Liver (tissue), 9 donors: Measurements from ENCODE around the gene KSR1. TPM values are rescaled to one million over a fixed set of nuclear protein-coding genes. Genes with fewer than 3 reads are reported as not detected.

ENCODE experiments used
- DNase-seq: peaks from one replicate; pipeline ENCODE4 v3.0.0-alpha.2; 2017; ENCODE audit warnings: low spot score
- H3K27ac ChIP-seq, 2 donors: one replicate each; pipeline ENCODE4 v1.7.0; 2013; ENCODE audit warnings: inconsistent platforms in 2 of 2, low read length in 2 of 2, control low read depth in 1 of 2, low read depth in 1 of 2, mild to moderate bottlenecking in 1 of 2
- H3K27me3 ChIP-seq, 4 donors: one replicate each; pipeline versions ENCODE4 v1.6.1 to v1.7.0; 2013; ENCODE audit warnings: low read length in 3 of 4, inconsistent platforms in 1 of 4, mild to moderate bottlenecking in 1 of 4, moderate library complexity in 1 of 4; ENCODE audit not compliant: control insufficient read depth in 4 of 4, insufficient read depth in 4 of 4
- H3K36me3 ChIP-seq, 4 donors: one replicate each; pipeline versions ENCODE4 v1.6.1 to v1.7.0; 2013; ENCODE audit warnings: low read length in 3 of 4, mild to moderate bottlenecking in 3 of 4, low read depth in 1 of 4, moderate library complexity in 1 of 4; ENCODE audit not compliant: control insufficient read depth in 4 of 4, insufficient read depth in 3 of 4
- H3K4me1 ChIP-seq, 4 donors: one replicate each; pipeline versions ENCODE4 v1.6.1 to v1.7.0; 2013; ENCODE audit warnings: low read length in 3 of 4, mild to moderate bottlenecking in 3 of 4, moderate library complexity in 1 of 4; ENCODE audit not compliant: control insufficient read depth in 4 of 4, insufficient read depth in 4 of 4
- H3K4me3 ChIP-seq, 3 donors: one replicate each; pipeline versions ENCODE4 v1.6.1 to v1.7.0; 2013; ENCODE audit warnings: low read length in 3 of 3, control low read depth in 1 of 3, low read depth in 1 of 3, mild to moderate bottlenecking in 1 of 3
- H3K9ac ChIP-seq, 2 donors: one replicate each; pipeline ENCODE4 v1.7.0; 2013; ENCODE audit warnings: low read length in 2 of 2, mild to moderate bottlenecking in 2 of 2, moderate library complexity in 2 of 2, control low read depth in 1 of 2, low read depth in 1 of 2
- H3K9me3 ChIP-seq, 4 donors: one replicate each; pipeline versions ENCODE4 v1.6.1 to v1.7.0; 2013; ENCODE audit warnings: low read length in 3 of 4; ENCODE audit not compliant: control insufficient read depth in 4 of 4
- ATF3 ChIP-seq: IDR thresholded peaks from 2 replicates; pipeline ENCODE4 v1.6.1; 2016; ENCODE audit warnings: antibody characterized with exemption
- CTCF ChIP-seq: fragments of 150-350 bp; IDR thresholded peaks from 2 replicates; pipeline ENCODE4 v1.5.1; 2017; ENCODE audit warnings: improper control_type of control experiment, low read depth, low read length; ENCODE audit not compliant: missing input control
- EGR1 ChIP-seq, 2 donors: IDR thresholded peaks; 2 replicates each; pipeline ENCODE4 v1.6.1; 2016 to 2018; ENCODE audit warnings: antibody characterized with exemption in 2 of 2, low read depth in 2 of 2
- FOXA1 ChIP-seq: IDR thresholded peaks from 2 replicates; pipeline ENCODE4 v1.6.1; 2016; ENCODE audit warnings: antibody characterized with exemption
- FOXA2 ChIP-seq: IDR thresholded peaks from 2 replicates; pipeline ENCODE4 v1.6.1; 2016; ENCODE audit warnings: antibody characterized with exemption
- GABPA ChIP-seq, 2 donors: IDR thresholded peaks in 1 of 2; conservative IDR thresholded peaks in 1 of 2; 2 replicates each; pipeline ENCODE4 v1.6.1; 2016; ENCODE audit warnings: antibody characterized with exemption in 2 of 2, mild to moderate bottlenecking in 1 of 2, moderate library complexity in 1 of 2
- HNF4A ChIP-seq, 2 donors: conservative IDR thresholded peaks; 2 replicates each; pipeline ENCODE4 v1.6.1; 2016; ENCODE audit warnings: antibody characterized with exemption in 2 of 2, mild to moderate bottlenecking in 2 of 2
- HNF4G ChIP-seq: IDR thresholded peaks from 2 replicates; pipeline ENCODE4 v1.6.1; 2016; ENCODE audit warnings: antibody characterized with exemption
- JUND ChIP-seq, 2 donors: IDR thresholded peaks; 2 replicates each; pipeline ENCODE4 v1.6.1; 2016; ENCODE audit warnings: antibody characterized with exemption in 2 of 2
- MAX ChIP-seq: IDR thresholded peaks from 2 replicates; pipeline ENCODE4 v1.6.1; 2016; ENCODE audit warnings: antibody characterized with exemption
- NR2F2 ChIP-seq: IDR thresholded peaks from 2 replicates; pipeline ENCODE4 v1.6.1; 2016; ENCODE audit warnings: antibody characterized with exemption
- RAD21 ChIP-seq, 2 donors: IDR thresholded peaks; 2 replicates each; pipeline ENCODE4 v1.6.1; 2016; ENCODE audit warnings: antibody characterized with exemption in 2 of 2, mild to moderate bottlenecking in 2 of 2
- REST ChIP-seq: IDR thresholded peaks from 2 replicates; pipeline ENCODE4 v1.6.1; 2016; ENCODE audit warnings: antibody characterized with exemption, mild to moderate bottlenecking
- RXRA ChIP-seq, 2 donors: IDR thresholded peaks; 2 replicates each; pipeline ENCODE4 v1.6.1; 2017 to 2018; ENCODE audit warnings: antibody characterized with exemption in 2 of 2, mild to moderate bottlenecking in 1 of 2
- SP1 ChIP-seq: IDR thresholded peaks from 2 replicates; pipeline ENCODE4 v1.6.1; 2018; ENCODE audit warnings: antibody characterized with exemption, mild to moderate bottlenecking
- TAF1 ChIP-seq: conservative IDR thresholded peaks from 2 replicates; pipeline ENCODE4 v1.6.1; 2016; ENCODE audit warnings: antibody characterized with exemption, mild to moderate bottlenecking
- YY1 ChIP-seq: IDR thresholded peaks from 2 replicates; pipeline ENCODE4 v1.6.1; 2016; ENCODE audit warnings: antibody characterized with exemption, mild to moderate bottlenecking
- ZBTB33 ChIP-seq: IDR thresholded peaks from 2 replicates; pipeline ENCODE4 v1.6.1; 2016; ENCODE audit warnings: antibody characterized with exemption
- WGBS: extraction: QIAGEN DNeasy Blood & Tissue Kit; methylation state at CpG from one replicate; pipeline ENCODE4 v1.1.7; 2013; 5-methylcytosine and 5-hydroxymethylcytosine counted together
- polyA plus RNA-seq, 2 donors: library from polyadenylated mRNA; stranded (reverse) in 1 of 2; unstranded in 1 of 2; fragments of 200-250 nt in 1 of 2; fragments of >200 nt in 1 of 2; fragmentation: Nextera tagmentation in 1 of 2; extraction: Ambion mirVana in 1 of 2; gene quantifications; one replicate each; pipeline versions ENCODE4 v1.2.1 to v1.2.3, GENCODE V29; 2013 to 2015
- total RNA-seq, 2 donors: library from RNA; depleted of rRNA; stranded (reverse); fragments of >200 nt; gene quantifications; one replicate each; pipeline ENCODE4 v1.2.3, GENCODE V29; 2014
- donor health status: healthy.
- donor health status: healthy.
- donor health status: healthy.
- donor health status: healthy.
- donor health status: healthy.

The KSR1 gene
- total and polyA plus RNA-seq, 4 donors, result 1.2 to 9.0 (median 4.1) TPM

- no peak for DNase-seq
Measured at GRCh38 chr17:27649929-27650328, 193.7 kb downstream of the KSR1 start.

More at GRCh38 chr17:27649929-27650328, 193.7 kb downstream of the KSR1 start:
- peaks cover 0 to 1% (median 0%) of the 10 kb centered on the region in 4 donors for H3K4me1 ChIP-seq
- 76% methylated on average over 16 of the region's 16 CpGs for WGBS
- no peak overlapping the region for H3K4me3 ChIP-seq
- H3K9me3 ChIP-seq, result no peaks in the 10 kb centered on the region
- TF ChIP-seq HNF4G (no peak), FOXA2 (no peak), MAX (no peak), RAD21 (IDR thresholded peaks at IDR 0.05) (no peak), REST (no peak), CTCF (no peak), YY1 (no peak), HNF4A (conservative IDR thresholded peaks at IDR 0.05) (no peak), GABPA (IDR thresholded peaks at IDR 0.05 in 1 of 2, conservative IDR thresholded peaks at IDR 0.05 in 1 of 2) (no peak), ZBTB33 (no peak), JUND (IDR thresholded peaks at IDR 0.05) (no peak), SP1 (no peak), ATF3 (no peak), RXRA (IDR thresholded peaks at IDR 0.05) (no peak), TAF1 (no peak), FOXA1 (no peak), NR2F2 (no peak), EGR1 (IDR thresholded peaks at IDR 0.05; ENCODE audit: low read depth in 2 of 2) (no peak)
- H3K27ac ChIP-seq, result no peak overlapping the region
- H3K27me3 ChIP-seq, result no peaks in the 10 kb centered on the region
- H3K36me3 ChIP-seq, result no peaks in the 10 kb centered on the region
- no peak overlapping the region for H3K9ac ChIP-seq
